Measurements from ENCODE around the gene CDS2.

- TF ChIP-seq ZC3H10 (CRISPR knock-in tag; IDR thresholded peaks at IDR 0.05): no peak
- TF ChIP-seq ZFP30 (CRISPR knock-in tag; IDR thresholded peaks at IDR 0.05): no peak
- no peak for TF ChIP-seq ZNF8 (CRISPR knock-in tag; IDR thresholded peaks at IDR 0.05)
- TF ChIP-seq POU6F1 (CRISPR knock-in tag; IDR thresholded peaks at IDR 0.05; ENCODE audit: borderline replicate concordance, low read depth): no peak
- no peak for TF ChIP-seq ZNF70 (CRISPR knock-in tag; IDR thresholded peaks at IDR 0.05)
- no peak for TF ChIP-seq CSDC2 (CRISPR knock-in tag; IDR thresholded peaks at IDR 0.05)
- TF ChIP-seq, protein P1, sequence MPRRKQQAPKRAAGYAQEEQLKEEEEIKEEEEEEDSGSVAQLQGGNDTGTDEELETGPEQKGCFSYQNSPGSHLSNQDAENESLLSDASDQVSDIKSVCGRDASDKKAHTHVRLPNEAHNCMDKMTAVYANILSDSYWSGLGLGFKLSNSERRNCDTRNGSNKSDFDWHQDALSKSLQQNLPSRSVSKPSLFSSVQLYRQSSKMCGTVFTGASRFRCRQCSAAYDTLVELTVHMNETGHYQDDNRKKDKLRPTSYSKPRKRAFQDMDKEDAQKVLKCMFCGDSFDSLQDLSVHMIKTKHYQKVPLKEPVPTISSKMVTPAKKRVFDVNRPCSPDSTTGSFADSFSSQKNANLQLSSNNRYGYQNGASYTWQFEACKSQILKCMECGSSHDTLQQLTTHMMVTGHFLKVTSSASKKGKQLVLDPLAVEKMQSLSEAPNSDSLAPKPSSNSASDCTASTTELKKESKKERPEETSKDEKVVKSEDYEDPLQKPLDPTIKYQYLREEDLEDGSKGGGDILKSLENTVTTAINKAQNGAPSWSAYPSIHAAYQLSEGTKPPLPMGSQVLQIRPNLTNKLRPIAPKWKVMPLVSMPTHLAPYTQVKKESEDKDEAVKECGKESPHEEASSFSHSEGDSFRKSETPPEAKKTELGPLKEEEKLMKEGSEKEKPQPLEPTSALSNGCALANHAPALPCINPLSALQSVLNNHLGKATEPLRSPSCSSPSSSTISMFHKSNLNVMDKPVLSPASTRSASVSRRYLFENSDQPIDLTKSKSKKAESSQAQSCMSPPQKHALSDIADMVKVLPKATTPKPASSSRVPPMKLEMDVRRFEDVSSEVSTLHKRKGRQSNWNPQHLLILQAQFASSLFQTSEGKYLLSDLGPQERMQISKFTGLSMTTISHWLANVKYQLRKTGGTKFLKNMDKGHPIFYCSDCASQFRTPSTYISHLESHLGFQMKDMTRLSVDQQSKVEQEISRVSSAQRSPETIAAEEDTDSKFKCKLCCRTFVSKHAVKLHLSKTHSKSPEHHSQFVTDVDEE (CRISPR knock-in tag; IDR thresholded peaks at IDR 0.05): no peak
- no peak for TF ChIP-seq ZFP3 (CRISPR knock-in tag; IDR thresholded peaks at IDR 0.05)
These were observed 34.9 kb upstream of the CDS2 start for GRCh38 chr20:5091902-5092301.

All from SK-N-SH treated with all-trans-retinoic acid at 6 μM for 48 hours (cell line).